ENCODE results near the gene NAIF1.

Gene NAIF1

GRCh38 chr9:128089299-128089698 is 22.2 kb upstream of the NAIF1 start:
- H3K27ac ChIP-seq (ENCODE audit: low read depth, low read length, poor library complexity, severe bottlenecking) = no peak overlapping the region
- H3K27me3 ChIP-seq (ENCODE audit: insufficient read depth, low read length) = no peaks in the 10 kb centered on the region
- H4K20me1 ChIP-seq (ENCODE audit: insufficient read depth, low read length) = no peaks in the 10 kb centered on the region
- H3K9ac ChIP-seq (ENCODE audit: low read length) = no peak overlapping the region
- H3F3A ChIP-seq (ENCODE audit: insufficient read depth, low read length) = no peaks in the 10 kb centered on the region
- peaks cover 19% of the 10 kb centered on the region; the same call in 1 of the 2 replicates for H3K79me2 ChIP-seq (ENCODE audit: insufficient read depth, low read length)
- no peak overlapping the region for H3K4me2 ChIP-seq (ENCODE audit: low read length)
- no peaks in the 10 kb centered on the region for H3K9me2 ChIP-seq (ENCODE audit: low read depth, low read length)
- H3K4me1 ChIP-seq (ENCODE audit: insufficient read depth, low read length, severe bottlenecking) = peaks cover 24% of the 10 kb centered on the region
- H3K9me3 ChIP-seq (ENCODE audit: low read length) = no peaks in the 10 kb centered on the region
- H3K36me3 ChIP-seq (ENCODE audit: insufficient read depth, low read length) = 0 out of 2 replicates have a peak, but pooled peaks cover 4% of the 10 kb centered on the region
- TF ChIP-seq, protein P1, sequence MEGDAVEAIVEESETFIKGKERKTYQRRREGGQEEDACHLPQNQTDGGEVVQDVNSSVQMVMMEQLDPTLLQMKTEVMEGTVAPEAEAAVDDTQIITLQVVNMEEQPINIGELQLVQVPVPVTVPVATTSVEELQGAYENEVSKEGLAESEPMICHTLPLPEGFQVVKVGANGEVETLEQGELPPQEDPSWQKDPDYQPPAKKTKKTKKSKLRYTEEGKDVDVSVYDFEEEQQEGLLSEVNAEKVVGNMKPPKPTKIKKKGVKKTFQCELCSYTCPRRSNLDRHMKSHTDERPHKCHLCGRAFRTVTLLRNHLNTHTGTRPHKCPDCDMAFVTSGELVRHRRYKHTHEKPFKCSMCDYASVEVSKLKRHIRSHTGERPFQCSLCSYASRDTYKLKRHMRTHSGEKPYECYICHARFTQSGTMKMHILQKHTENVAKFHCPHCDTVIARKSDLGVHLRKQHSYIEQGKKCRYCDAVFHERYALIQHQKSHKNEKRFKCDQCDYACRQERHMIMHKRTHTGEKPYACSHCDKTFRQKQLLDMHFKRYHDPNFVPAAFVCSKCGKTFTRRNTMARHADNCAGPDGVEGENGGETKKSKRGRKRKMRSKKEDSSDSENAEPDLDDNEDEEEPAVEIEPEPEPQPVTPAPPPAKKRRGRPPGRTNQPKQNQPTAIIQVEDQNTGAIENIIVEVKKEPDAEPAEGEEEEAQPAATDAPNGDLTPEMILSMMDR (IDR thresholded peaks at IDR 0.05; ENCODE audit: low read length) = no peak
- no peak for TF ChIP-seq EZH2 (IDR thresholded peaks at IDR 0.05; ENCODE audit: borderline replicate concordance, low read length)
- no peak overlapping the region for H3K4me3 ChIP-seq (ENCODE audit: low read depth, low read length, poor library complexity, severe bottlenecking)
- no peak overlapping the region for H2AFZ ChIP-seq (ENCODE audit: low read length)

DNA sequence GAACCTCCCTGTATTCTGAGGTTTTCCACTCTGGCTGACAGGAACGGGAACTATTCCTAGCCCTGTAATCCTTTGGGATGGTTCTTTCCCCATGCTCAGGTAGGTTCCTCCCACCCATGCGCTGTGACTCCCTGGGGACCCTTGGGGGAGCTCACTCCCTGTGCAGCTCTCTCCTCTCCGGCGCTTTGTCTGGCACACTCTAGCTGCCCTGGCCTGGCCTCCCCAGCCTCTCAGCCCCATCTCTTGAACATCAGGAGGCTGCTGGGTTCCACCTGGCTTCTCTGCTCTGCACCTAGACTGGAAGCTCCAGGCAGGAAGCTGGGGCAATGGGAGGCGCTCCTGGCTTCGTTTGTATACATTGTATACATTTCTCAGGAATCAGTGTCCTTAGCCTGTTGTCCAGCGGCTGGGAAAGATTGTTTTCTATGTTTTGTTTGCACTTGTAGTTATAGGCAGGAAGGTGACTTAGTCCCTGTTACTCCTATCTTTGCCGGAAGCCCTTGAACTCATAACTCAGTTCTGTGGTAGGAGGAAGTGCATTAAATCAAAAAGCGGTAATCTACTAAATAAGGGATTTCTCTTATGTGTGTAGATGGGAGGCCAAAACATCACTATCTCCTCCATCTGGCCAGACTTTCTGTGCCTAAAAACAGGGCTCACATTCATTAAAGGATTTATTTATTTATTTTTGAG is 21.3 kb upstream of the NAIF1 start:
- peaks cover 19% of the 10 kb centered on the region; the same call in 1 of the 2 replicates for H3K79me2 ChIP-seq (ENCODE audit: insufficient read depth, low read length)
- peaks cover 15% of the 10 kb centered on the region for H3K4me1 ChIP-seq (ENCODE audit: insufficient read depth, low read length, severe bottlenecking)
- H3K4me2 ChIP-seq (ENCODE audit: low read length) = no peak overlapping the region
- TF ChIP-seq EZH2 (IDR thresholded peaks at IDR 0.05; ENCODE audit: borderline replicate concordance, low read length) = no peak
- TF ChIP-seq, protein P1 (IDR thresholded peaks at IDR 0.05; ENCODE audit: low read length) = no peak
- H3K27ac ChIP-seq (ENCODE audit: low read depth, low read length, poor library complexity, severe bottlenecking) = no peak overlapping the region
- no peaks in the 10 kb centered on the region for H3K9me3 ChIP-seq (ENCODE audit: low read length)
- no peak overlapping the region for H3K9ac ChIP-seq (ENCODE audit: low read length)
- H4K20me1 ChIP-seq (ENCODE audit: insufficient read depth, low read length) = no peaks in the 10 kb centered on the region
- 0 out of 2 replicates have a peak, but pooled peaks cover 4% of the 10 kb centered on the region for H3K36me3 ChIP-seq (ENCODE audit: insufficient read depth, low read length)
- no peak overlapping the region for H3K4me3 ChIP-seq (ENCODE audit: low read depth, low read length, poor library complexity, severe bottlenecking)
- H3K27me3 ChIP-seq (ENCODE audit: insufficient read depth, low read length) = no peaks in the 10 kb centered on the region
- H3K9me2 ChIP-seq (ENCODE audit: low read depth, low read length) = no peaks in the 10 kb centered on the region
- no peak overlapping the region for H2AFZ ChIP-seq (ENCODE audit: low read length)
- no peaks in the 10 kb centered on the region for H3F3A ChIP-seq (ENCODE audit: insufficient read depth, low read length)

DNA sequence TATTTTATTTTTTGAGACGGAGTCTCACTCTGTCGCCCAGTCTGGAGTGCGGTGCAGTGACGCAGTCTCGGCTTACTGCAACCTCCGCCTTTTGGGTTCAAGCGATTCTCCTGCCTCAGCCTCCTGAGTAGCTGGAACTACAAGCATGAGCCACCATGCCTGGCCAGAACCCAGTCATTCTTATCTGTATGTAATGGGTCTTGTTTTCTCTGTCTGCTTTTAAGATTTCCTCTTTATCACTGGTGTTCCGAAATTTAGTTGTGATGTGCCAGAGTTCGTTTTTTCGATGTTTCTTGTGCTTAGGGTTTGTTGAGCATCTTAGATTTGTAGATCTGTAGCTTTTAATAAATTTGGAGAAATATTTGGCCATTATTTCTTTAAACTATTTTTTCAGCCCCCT is 20.1 kb upstream of the NAIF1 start:
- H3K4me1 ChIP-seq (ENCODE audit: insufficient read depth, low read length, severe bottlenecking) = peaks cover 5% of the 10 kb centered on the region
- H4K20me1 ChIP-seq (ENCODE audit: insufficient read depth, low read length) = no peaks in the 10 kb centered on the region
- H3K27me3 ChIP-seq (ENCODE audit: insufficient read depth, low read length) = no peaks in the 10 kb centered on the region
- H3K9ac ChIP-seq (ENCODE audit: low read length) = no peak overlapping the region
- no peak overlapping the region for H2AFZ ChIP-seq (ENCODE audit: low read length)
- peaks cover 19% of the 10 kb centered on the region; the same call in 1 of the 2 replicates for H3K79me2 ChIP-seq (ENCODE audit: insufficient read depth, low read length)
- no peak for TF ChIP-seq EZH2 (IDR thresholded peaks at IDR 0.05; ENCODE audit: borderline replicate concordance, low read length)
- TF ChIP-seq, protein P1 (IDR thresholded peaks at IDR 0.05; ENCODE audit: low read length) = no peak
- H3F3A ChIP-seq (ENCODE audit: insufficient read depth, low read length) = peaks cover 1% of the 10 kb centered on the region; the same call in 1 of the 2 replicates
- H3K27ac ChIP-seq (ENCODE audit: low read depth, low read length, poor library complexity, severe bottlenecking) = no peak overlapping the region
- no peak overlapping the region for H3K4me3 ChIP-seq (ENCODE audit: low read depth, low read length, poor library complexity, severe bottlenecking)
- H3K36me3 ChIP-seq (ENCODE audit: insufficient read depth, low read length) = 0 out of 2 replicates have a peak, but pooled peaks cover 4% of the 10 kb centered on the region
- no peaks in the 10 kb centered on the region for H3K9me2 ChIP-seq (ENCODE audit: low read depth, low read length)
- no peak overlapping the region for H3K4me2 ChIP-seq (ENCODE audit: low read length)
- no peaks in the 10 kb centered on the region for H3K9me3 ChIP-seq (ENCODE audit: low read length)
